ENCODE data around the gene ANGPTL8. TPM values are rescaled to one million over a fixed set of nuclear protein-coding genes. Genes with fewer than 3 reads are reported as not detected.

The ANGPTL8 gene
- total and polyA plus RNA-seq, 2 of the 13 experiments (the other 11 are each of a cell fraction or from before 2014, with no cell fraction given): 27.3 to 243 TPM

- TF ChIP-seq PATZ1 (CRISPR knock-in tag; IDR thresholded peaks at IDR 0.05) (no peak; the same call in 1 of the 2 replicates), GATA4 (IDR thresholded peaks at IDR 0.05; ENCODE audit: borderline replicate concordance, low read depth) (no peak), CSRNP1 (CRISPR knock-in tag; IDR thresholded peaks at IDR 0.05) (peak; percentile 52; the same call in 1 of the 2 replicates), AKAP8 (CRISPR knock-in tag; IDR thresholded peaks at IDR 0.05) (no peak), ZNF709 (CRISPR knock-in tag; IDR thresholded peaks at IDR 0.05) (no peak), ZEB1 (IDR thresholded peaks at IDR 0.05; ENCODE audit: insufficient replicate concordance, low read depth) (no peak), ZNF280B (CRISPR knock-in tag; IDR thresholded peaks at IDR 0.05; ENCODE audit: borderline replicate concordance) (peak; percentile 37; the same call in 1 of the 2 replicates), ZSCAN5A (CRISPR knock-in tag; IDR thresholded peaks at IDR 0.05; ENCODE audit: borderline replicate concordance) (no peak), NFIB (CRISPR knock-in tag; IDR thresholded peaks at IDR 0.05; ENCODE audit: borderline replicate concordance) (no peak), REST (IDR thresholded peaks at IDR 0.05; ENCODE audit: borderline replicate concordance in 1 of 2, low read depth in 1 of 2, low read length in 2 of 2) (no peak), ZNF543 (CRISPR knock-in tag; IDR thresholded peaks at IDR 0.05) (no peak), ATF5 (CRISPR knock-in tag; IDR thresholded peaks at IDR 0.05; ENCODE audit: low read depth) (no peak), ZBTB20 (CRISPR knock-in tag; IDR thresholded peaks at IDR 0.05; ENCODE audit: borderline replicate concordance, low read depth) (peak; percentile 77; the same call in 1 of the 2 replicates), SETDB1 (CRISPR knock-in tag; IDR thresholded peaks at IDR 0.05; ENCODE audit: borderline replicate concordance) (no peak), FOSL1 (CRISPR knock-in tag; IDR thresholded peaks at IDR 0.05; ENCODE audit: borderline replicate concordance) (no peak), CC2D1A (CRISPR knock-in tag; IDR thresholded peaks at IDR 0.05) (no peak)
Measured at GRCh38 chr19:11264452-11265176, 25.2 kb downstream of the ANGPTL8 start (continued).

Measured in HepG2 (cell line).